Endothelial cell of umbilical vein (primary cell): ENCODE results near the gene ALOX5AP.

ENCODE experiments used
- EZH2 ChIP-seq: IDR thresholded peaks from 2 replicates; pipeline ENCODE4 v1.6.1; 2012; ENCODE audit warnings: borderline replicate concordance, low read depth, mild to moderate bottlenecking, moderate library complexity, low read length, inconsistent platforms; ENCODE audit not compliant: severe bottlenecking
- POLR2A ChIP-seq: IDR thresholded peaks from 2 replicates; pipeline ENCODE4 v1.6.1; 2012; ENCODE audit warnings: low read depth, mild to moderate bottlenecking, control low read depth, low read length
- TF ChIP-seq, protein P1 (sequence below), 2 donors: IDR thresholded peaks; 1 replicate in 1 of 2; 2 replicates in 1 of 2; pipeline ENCODE4 v1.5.1; 2011; ENCODE audit warnings: low read length in 2 of 2, mild to moderate bottlenecking in 2 of 2, moderate library complexity in 2 of 2, control low read depth in 1 of 2, inconsistent platforms in 1 of 2, low read depth in 1 of 2; ENCODE audit not compliant: insufficient read depth in 1 of 2; ENCODE audit errors: extremely low read depth in 1 of 2

DNA sequence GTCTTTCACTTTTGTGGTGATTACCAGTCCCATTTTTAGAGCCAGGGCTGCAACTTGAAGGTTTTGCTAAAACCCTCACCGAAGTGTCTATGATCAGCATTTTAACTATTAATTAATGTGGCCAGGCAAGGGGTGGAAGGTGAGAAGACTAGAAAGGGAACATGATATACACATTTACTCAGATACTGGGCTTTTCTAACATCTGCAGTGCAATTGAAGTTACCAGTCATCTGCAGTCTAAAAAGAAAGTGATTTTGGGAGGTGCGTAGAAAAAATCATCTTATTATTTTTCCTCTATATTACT, 481 bp downstream of the ALOX5AP start:
- TF ChIP-seq POLR2A = no peak
- no peak for TF ChIP-seq EZH2
- TF ChIP-seq, protein P1, sequence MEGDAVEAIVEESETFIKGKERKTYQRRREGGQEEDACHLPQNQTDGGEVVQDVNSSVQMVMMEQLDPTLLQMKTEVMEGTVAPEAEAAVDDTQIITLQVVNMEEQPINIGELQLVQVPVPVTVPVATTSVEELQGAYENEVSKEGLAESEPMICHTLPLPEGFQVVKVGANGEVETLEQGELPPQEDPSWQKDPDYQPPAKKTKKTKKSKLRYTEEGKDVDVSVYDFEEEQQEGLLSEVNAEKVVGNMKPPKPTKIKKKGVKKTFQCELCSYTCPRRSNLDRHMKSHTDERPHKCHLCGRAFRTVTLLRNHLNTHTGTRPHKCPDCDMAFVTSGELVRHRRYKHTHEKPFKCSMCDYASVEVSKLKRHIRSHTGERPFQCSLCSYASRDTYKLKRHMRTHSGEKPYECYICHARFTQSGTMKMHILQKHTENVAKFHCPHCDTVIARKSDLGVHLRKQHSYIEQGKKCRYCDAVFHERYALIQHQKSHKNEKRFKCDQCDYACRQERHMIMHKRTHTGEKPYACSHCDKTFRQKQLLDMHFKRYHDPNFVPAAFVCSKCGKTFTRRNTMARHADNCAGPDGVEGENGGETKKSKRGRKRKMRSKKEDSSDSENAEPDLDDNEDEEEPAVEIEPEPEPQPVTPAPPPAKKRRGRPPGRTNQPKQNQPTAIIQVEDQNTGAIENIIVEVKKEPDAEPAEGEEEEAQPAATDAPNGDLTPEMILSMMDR (IDR thresholded peaks at IDR 0.05; ENCODE audit: extremely low read depth in 1 of 2, insufficient read depth in 1 of 2, low read depth in 1 of 2, low read length in 2 of 2) = no peak
